GM23338 (cell line): ENCODE data around the gene HOTAIR. TPM values are rescaled to one million over a fixed set of nuclear protein-coding genes. Genes with fewer than 3 reads are reported as not detected.

Experiments
- CREB1 ChIP-seq: fragments of 250-450 bp; sonication (Bioruptor Pico); IDR thresholded peaks from 2 replicates; pipeline ENCODE4 v1.5.0; 2020; ENCODE audit warnings: low read depth, mild to moderate bottlenecking, moderate library complexity
- EZH2 ChIP-seq: fragments of 200-600 bp; sonication (generic); IDR thresholded peaks from one replicate; pipeline ENCODE4 v1.8.0; 2017; ENCODE audit warnings: antibody characterized with exemption, mild to moderate bottlenecking, low read depth; ENCODE audit not compliant: unreplicated experiment
- JUNB ChIP-seq: IDR thresholded peaks from one replicate; pipeline ENCODE4 v1.6.1; 2016; ENCODE audit warnings: antibody characterized with exemption; ENCODE audit not compliant: unreplicated experiment
- NANOG ChIP-seq: IDR thresholded peaks from 2 replicates; pipeline ENCODE4 v1.6.1; 2016; ENCODE audit warnings: antibody characterized with exemption, borderline replicate concordance
- POLR2AphosphoS5 ChIP-seq: IDR thresholded peaks from 2 replicates; pipeline ENCODE4 v1.6.1; 2016; ENCODE audit warnings: antibody characterized with exemption, low read depth
- STAT1 ChIP-seq: IDR thresholded peaks from one replicate; pipeline ENCODE4 v1.6.1; 2016; ENCODE audit warnings: antibody characterized with exemption; ENCODE audit not compliant: unreplicated experiment
- ZNF114 ChIP-seq: fragments of 250-450 bp; sonication (Bioruptor Pico); IDR thresholded peaks from 2 replicates; pipeline ENCODE4 v1.5.0; 2020; ENCODE audit warnings: mild to moderate bottlenecking, moderate library complexity
- ZNF331 ChIP-seq: fragments of 250-450 bp; sonication (Bioruptor Pico); IDR thresholded peaks from 2 replicates; pipeline ENCODE4 v1.5.0; 2020; ENCODE audit warnings: low read depth, mild to moderate bottlenecking, moderate library complexity
- ZNF462 ChIP-seq: fragments of 250-450 bp; sonication (Bioruptor Pico); IDR thresholded peaks from 2 replicates; pipeline ENCODE4 v1.5.0; 2020; ENCODE audit warnings: mild to moderate bottlenecking, moderate library complexity
- polyA plus RNA-seq: library from polyadenylated mRNA; unstranded; fragments of >200 nt; fragmentation: Nextera tagmentation; extraction: Ambion mirVana; gene quantifications from 2 replicates; pipeline ENCODE4 v1.2.1, GENCODE V29; 2016
- total RNA-seq: library from RNA; depleted of rRNA; stranded (reverse); fragments of >200 nt; shearing (Covaris generic); gene quantifications from 2 replicates; pipeline ENCODE4 v1.2.3, GENCODE V29; 2014
- TF ChIP-seq, protein P1 (sequence below): IDR thresholded peaks from one replicate; pipeline ENCODE4 v1.6.1; 2018; ENCODE audit warnings: antibody characterized with exemption; ENCODE audit not compliant: unreplicated experiment
- TF ChIP-seq, protein P2 (sequence below), 2 experiments: fragments of 200-600 bp in 1 of 2; sonication (generic) in 1 of 2; conservative IDR thresholded peaks; 2 replicates each; pipeline versions ENCODE4 v1.5.1 to v1.6.1; 2016 to 2017; ENCODE audit warnings: antibody characterized with exemption in 2 of 2, low read depth in 2 of 2, mild to moderate bottlenecking in 2 of 2, moderate library complexity in 1 of 2

Gene HOTAIR
- total and polyA plus RNA-seq, 2 experiments from 2014 or later = not detected

- no peak for TF ChIP-seq ZNF462 (CRISPR knock-in tag)
- no peak for TF ChIP-seq CREB1
- TF ChIP-seq, protein P1, sequence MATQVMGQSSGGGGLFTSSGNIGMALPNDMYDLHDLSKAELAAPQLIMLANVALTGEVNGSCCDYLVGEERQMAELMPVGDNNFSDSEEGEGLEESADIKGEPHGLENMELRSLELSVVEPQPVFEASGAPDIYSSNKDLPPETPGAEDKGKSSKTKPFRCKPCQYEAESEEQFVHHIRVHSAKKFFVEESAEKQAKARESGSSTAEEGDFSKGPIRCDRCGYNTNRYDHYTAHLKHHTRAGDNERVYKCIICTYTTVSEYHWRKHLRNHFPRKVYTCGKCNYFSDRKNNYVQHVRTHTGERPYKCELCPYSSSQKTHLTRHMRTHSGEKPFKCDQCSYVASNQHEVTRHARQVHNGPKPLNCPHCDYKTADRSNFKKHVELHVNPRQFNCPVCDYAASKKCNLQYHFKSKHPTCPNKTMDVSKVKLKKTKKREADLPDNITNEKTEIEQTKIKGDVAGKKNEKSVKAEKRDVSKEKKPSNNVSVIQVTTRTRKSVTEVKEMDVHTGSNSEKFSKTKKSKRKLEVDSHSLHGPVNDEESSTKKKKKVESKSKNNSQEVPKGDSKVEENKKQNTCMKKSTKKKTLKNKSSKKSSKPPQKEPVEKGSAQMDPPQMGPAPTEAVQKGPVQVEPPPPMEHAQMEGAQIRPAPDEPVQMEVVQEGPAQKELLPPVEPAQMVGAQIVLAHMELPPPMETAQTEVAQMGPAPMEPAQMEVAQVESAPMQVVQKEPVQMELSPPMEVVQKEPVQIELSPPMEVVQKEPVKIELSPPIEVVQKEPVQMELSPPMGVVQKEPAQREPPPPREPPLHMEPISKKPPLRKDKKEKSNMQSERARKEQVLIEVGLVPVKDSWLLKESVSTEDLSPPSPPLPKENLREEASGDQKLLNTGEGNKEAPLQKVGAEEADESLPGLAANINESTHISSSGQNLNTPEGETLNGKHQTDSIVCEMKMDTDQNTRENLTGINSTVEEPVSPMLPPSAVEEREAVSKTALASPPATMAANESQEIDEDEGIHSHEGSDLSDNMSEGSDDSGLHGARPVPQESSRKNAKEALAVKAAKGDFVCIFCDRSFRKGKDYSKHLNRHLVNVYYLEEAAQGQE = no peak
- TF ChIP-seq JUNB = no peak
- TF ChIP-seq ZNF331 (CRISPR knock-in tag) = no peak
- TF ChIP-seq ZNF114 (CRISPR knock-in tag) = no peak
- TF ChIP-seq EZH2 = peak; percentile 53
- TF ChIP-seq NANOG = no peak
- TF ChIP-seq, protein P2, sequence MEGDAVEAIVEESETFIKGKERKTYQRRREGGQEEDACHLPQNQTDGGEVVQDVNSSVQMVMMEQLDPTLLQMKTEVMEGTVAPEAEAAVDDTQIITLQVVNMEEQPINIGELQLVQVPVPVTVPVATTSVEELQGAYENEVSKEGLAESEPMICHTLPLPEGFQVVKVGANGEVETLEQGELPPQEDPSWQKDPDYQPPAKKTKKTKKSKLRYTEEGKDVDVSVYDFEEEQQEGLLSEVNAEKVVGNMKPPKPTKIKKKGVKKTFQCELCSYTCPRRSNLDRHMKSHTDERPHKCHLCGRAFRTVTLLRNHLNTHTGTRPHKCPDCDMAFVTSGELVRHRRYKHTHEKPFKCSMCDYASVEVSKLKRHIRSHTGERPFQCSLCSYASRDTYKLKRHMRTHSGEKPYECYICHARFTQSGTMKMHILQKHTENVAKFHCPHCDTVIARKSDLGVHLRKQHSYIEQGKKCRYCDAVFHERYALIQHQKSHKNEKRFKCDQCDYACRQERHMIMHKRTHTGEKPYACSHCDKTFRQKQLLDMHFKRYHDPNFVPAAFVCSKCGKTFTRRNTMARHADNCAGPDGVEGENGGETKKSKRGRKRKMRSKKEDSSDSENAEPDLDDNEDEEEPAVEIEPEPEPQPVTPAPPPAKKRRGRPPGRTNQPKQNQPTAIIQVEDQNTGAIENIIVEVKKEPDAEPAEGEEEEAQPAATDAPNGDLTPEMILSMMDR (conservative IDR thresholded peaks at IDR 0.05; ENCODE audit: low read depth in 2 of 2) = no peak
- TF ChIP-seq STAT1 = no peak
- no peak for TF ChIP-seq POLR2AphosphoS5
These were observed 7.3 kb downstream of the HOTAIR start (continued) for GRCh38 chr12:53967421-53967925.
